Lower leg skin (tissue), 3 donors: ENCODE results near the gene TRIM23.

ENCODE experiments used
- POLR2A ChIP-seq, 2 donors: fragments of 450-650 bp; IDR thresholded peaks; one replicate each; pipeline ENCODE4 v1.6.1; 2016 to 2017; ENCODE audit warnings: antibody characterized with exemption in 2 of 2, mild to moderate bottlenecking in 1 of 2, moderate library complexity in 1 of 2
- TF ChIP-seq, protein P1 (sequence below), 3 donors: fragments of 450-650 bp; IDR thresholded peaks; one replicate each; pipeline ENCODE4 v1.5.1; 2016; ENCODE audit warnings: antibody characterized with exemption in 3 of 3, mild to moderate bottlenecking in 3 of 3, moderate library complexity in 2 of 3

DNA sequence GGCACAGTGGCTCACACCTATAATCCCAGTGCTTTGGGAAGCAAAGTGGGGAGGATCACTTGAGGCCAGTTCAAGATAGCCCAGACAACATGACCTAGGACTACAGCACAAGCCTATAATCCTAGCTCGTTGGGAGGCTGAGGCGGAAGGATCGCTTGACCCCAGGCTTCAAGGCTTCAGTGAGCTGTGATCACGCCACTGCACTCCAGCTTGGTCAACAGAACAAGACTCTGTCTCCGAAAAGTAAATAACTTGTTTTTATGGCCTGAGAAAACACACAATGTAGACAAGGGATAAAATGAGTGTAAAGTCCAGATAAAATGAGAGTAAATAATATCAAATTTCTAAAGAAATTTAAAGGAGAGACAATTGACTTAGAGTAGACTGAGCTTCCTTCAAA, 27.0 kb upstream of the TRIM23 start:
- TF ChIP-seq, protein P1, sequence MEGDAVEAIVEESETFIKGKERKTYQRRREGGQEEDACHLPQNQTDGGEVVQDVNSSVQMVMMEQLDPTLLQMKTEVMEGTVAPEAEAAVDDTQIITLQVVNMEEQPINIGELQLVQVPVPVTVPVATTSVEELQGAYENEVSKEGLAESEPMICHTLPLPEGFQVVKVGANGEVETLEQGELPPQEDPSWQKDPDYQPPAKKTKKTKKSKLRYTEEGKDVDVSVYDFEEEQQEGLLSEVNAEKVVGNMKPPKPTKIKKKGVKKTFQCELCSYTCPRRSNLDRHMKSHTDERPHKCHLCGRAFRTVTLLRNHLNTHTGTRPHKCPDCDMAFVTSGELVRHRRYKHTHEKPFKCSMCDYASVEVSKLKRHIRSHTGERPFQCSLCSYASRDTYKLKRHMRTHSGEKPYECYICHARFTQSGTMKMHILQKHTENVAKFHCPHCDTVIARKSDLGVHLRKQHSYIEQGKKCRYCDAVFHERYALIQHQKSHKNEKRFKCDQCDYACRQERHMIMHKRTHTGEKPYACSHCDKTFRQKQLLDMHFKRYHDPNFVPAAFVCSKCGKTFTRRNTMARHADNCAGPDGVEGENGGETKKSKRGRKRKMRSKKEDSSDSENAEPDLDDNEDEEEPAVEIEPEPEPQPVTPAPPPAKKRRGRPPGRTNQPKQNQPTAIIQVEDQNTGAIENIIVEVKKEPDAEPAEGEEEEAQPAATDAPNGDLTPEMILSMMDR (IDR thresholded peaks at IDR 0.05): no peak
- no peak for TF ChIP-seq POLR2A (IDR thresholded peaks at IDR 0.05)
